ENCODE data around the gene ACTG2. TPM values are rescaled to one million over a fixed set of nuclear protein-coding genes. Genes with fewer than 3 reads are reported as not detected.

Gene ACTG2
- total RNA-seq, 4 donors from 2014 or later: 394 to 3,499 (median 729) TPM

DNA sequence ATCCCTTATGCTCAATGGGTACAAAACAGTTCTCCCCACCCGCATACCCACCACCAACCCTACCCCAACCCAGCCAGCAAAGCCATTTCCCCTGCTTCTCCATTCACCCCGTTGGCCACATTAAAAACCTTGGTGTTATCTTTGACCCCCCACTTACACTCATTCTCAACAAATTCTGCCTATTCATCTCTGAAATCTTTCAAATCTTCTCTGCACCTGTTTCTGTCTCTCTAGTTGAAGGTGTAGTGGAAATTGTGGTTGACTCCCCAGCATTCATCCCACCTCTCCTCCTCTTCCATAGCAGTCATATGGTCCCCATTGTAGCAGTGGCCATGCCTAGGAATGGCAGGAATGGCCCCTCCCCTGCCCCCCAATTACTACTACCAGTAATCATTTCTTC is 71.4 kb downstream of the ACTG2 start:
- H3K9me3 ChIP-seq: no peaks in the 10 kb centered on the region
- H3K36me3 ChIP-seq: peaks cover 0 to 6% (median 2%) of the 10 kb centered on the region in 4 donors
- H3K4me3 ChIP-seq: no peak overlapping the region
- no peak overlapping the region for H3K27ac ChIP-seq
- no peaks in the 10 kb centered on the region for H3K27me3 ChIP-seq
- intact Hi-C loops (cut with DNase I; ENCODE audit: low total_unique reads) (no loop called here), in situ Hi-C loops (cut with MboI; ENCODE audit: low pct_ligation_motif_present in 1 of 4, low pct_unique_long_range_greater_than_20kb in 1 of 4, low sequenced_read_pairs in 3 of 4) (no loop called here)
- no peak for TF ChIP-seq POLR2A (IDR thresholded peaks at IDR 0.05)
- TF ChIP-seq EP300 (IDR thresholded peaks at IDR 0.05; ENCODE audit: low read depth): no peak
- TF ChIP-seq, protein P1, sequence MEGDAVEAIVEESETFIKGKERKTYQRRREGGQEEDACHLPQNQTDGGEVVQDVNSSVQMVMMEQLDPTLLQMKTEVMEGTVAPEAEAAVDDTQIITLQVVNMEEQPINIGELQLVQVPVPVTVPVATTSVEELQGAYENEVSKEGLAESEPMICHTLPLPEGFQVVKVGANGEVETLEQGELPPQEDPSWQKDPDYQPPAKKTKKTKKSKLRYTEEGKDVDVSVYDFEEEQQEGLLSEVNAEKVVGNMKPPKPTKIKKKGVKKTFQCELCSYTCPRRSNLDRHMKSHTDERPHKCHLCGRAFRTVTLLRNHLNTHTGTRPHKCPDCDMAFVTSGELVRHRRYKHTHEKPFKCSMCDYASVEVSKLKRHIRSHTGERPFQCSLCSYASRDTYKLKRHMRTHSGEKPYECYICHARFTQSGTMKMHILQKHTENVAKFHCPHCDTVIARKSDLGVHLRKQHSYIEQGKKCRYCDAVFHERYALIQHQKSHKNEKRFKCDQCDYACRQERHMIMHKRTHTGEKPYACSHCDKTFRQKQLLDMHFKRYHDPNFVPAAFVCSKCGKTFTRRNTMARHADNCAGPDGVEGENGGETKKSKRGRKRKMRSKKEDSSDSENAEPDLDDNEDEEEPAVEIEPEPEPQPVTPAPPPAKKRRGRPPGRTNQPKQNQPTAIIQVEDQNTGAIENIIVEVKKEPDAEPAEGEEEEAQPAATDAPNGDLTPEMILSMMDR (IDR thresholded peaks at IDR 0.05): no peak
- no peak for DNase-seq
- H3K4me1 ChIP-seq: no peaks in the 10 kb centered on the region
- 90 to 93% methylated on average over 2 of the region's 2 CpGs for WGBS, 2 donors (ENCODE audit: low coverage in 1 of 2)

DNA sequence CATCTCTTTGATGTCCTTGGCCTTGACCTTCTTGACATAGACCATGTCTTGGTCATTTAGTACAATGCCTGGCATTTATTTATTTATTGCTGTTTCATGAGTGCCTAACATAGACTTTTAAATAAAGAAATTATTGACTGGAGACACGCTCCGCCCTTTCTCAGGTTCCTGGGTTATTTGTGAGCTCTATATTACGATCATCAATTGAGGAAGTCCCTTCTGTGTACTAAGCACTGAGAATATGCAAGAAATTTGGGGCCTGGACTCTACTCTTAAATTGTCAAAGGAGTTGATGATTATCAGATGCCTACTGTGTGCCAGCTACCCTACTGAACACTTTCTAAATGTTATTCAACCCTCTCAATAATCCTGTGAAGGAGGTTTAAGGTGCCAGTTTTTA is 72.2 kb downstream of the ACTG2 start:
- intact Hi-C loops (cut with DNase I; ENCODE audit: low total_unique reads): no loop called here
- 88 to 89% methylated on average over 3 of the region's 3 CpGs for WGBS, 2 donors (ENCODE audit: low coverage in 1 of 2)

DNA sequence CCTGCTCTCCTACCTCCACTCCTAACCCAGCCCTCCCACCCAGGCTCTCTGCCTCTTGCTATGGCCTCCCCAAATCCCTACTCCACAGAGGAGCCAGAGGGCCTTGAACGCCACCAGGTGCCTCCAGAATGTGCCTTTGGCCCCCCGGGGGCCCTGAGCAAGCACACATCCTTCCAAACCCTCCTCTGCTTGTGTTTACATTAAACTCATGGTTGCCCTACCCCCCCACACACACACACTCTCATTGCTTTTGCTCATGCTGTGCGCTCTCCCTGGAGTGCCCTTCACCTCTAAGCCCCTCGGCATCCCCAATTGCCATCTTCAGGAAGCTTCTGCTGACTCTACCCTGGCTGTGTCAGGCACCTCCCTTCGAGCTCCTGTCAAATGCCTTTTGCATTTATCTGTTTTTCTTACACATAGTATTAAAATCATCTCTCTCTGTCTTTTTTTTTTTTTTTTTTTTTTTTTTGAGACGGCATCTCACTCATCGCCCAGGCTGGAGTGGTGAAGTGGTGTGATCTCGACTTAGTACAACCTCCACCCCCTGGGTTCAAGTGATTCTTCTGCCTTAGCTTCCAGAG is 75.6 kb downstream of the ACTG2 start:
- intact Hi-C loops (cut with DNase I; ENCODE audit: low total_unique reads): no loop called here
- Histone ChIP-seq H3K36me3 (no peaks in the 10 kb centered on the region), H3K27me3 (no peaks in the 10 kb centered on the region), H3K4me3 (no peak overlapping the region), H3K9me3 (no peaks in the 10 kb centered on the region), H3K4me1 (peaks cover 13 to 32% (median 22%) of the 10 kb centered on the region in 4 donors), H3K27ac (no peak overlapping the region)
- in situ Hi-C loops (cut with MboI; ENCODE audit: low pct_ligation_motif_present in 1 of 4, low pct_unique_long_range_greater_than_20kb in 1 of 4, low sequenced_read_pairs in 3 of 4): no loop called here
- no peak for TF ChIP-seq POLR2A (IDR thresholded peaks at IDR 0.05)
- no peak for TF ChIP-seq EP300 (IDR thresholded peaks at IDR 0.05; ENCODE audit: low read depth)
- TF ChIP-seq, protein P1 (IDR thresholded peaks at IDR 0.05): no peak
- no peak for TF ChIP-seq POLR2AphosphoS5 (IDR thresholded peaks at IDR 0.05)
- DNase-seq: no peak
- WGBS, 2 donors (ENCODE audit: low coverage in 1 of 2): 90 to 100% methylated on average over 3 to 8 of the region's 8 CpGs

More for the DNA sequence above, 72.2 kb downstream of the ACTG2 start:
- TF ChIP-seq POLR2AphosphoS5 (IDR thresholded peaks at IDR 0.05) (no peak), POLR2A (IDR thresholded peaks at IDR 0.05) (no peak), EP300 (IDR thresholded peaks at IDR 0.05; ENCODE audit: low read depth) (no peak)
- TF ChIP-seq, protein P1 (IDR thresholded peaks at IDR 0.05): no peak
- Histone ChIP-seq H3K36me3 (no peaks in the 10 kb centered on the region), H3K4me1 (peaks cover 0 to 3% (median under 1%) of the 10 kb centered on the region in 4 donors), H3K27ac (no peak overlapping the region), H3K4me3 (no peak overlapping the region), H3K27me3 (no peaks in the 10 kb centered on the region), H3K9me3 (no peaks in the 10 kb centered on the region)
- DNase-seq: no peak
- in situ Hi-C loops (cut with MboI; ENCODE audit: low pct_ligation_motif_present in 1 of 4, low pct_unique_long_range_greater_than_20kb in 1 of 4, low sequenced_read_pairs in 3 of 4): no loop called here

DNA sequence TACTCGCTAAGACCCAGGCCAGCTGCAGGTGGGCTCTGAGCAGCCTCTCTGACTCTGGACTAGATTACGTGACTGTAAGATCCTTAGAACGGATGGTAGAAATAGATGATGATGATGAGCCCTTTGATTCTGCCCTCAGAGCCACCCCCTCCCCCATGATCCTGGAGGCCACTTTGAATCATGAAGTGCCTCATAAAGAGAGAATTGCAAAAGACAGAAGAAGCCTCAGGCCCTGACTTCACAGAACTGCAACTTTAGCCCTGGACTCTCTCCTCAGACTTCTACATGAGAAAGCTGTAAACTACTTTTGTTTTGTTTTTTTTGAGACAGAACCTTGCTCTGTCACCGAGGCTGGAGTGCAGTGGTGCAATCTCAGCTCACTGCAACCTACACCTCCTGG is 76.5 kb downstream of the ACTG2 start:
- H3K27ac ChIP-seq: no peak overlapping the region
- H3K4me1 ChIP-seq: peaks cover 13 to 32% (median 22%) of the 10 kb centered on the region in 4 donors
- H3K9me3 ChIP-seq: no peaks in the 10 kb centered on the region
- in situ Hi-C loops (cut with MboI; ENCODE audit: low pct_ligation_motif_present in 1 of 4, low pct_unique_long_range_greater_than_20kb in 1 of 4, low sequenced_read_pairs in 3 of 4): no loop called here
- no peak overlapping the region for H3K4me3 ChIP-seq
- H3K27me3 ChIP-seq: no peaks in the 10 kb centered on the region
- TF ChIP-seq EP300 (IDR thresholded peaks at IDR 0.05; ENCODE audit: low read depth) (no peak), POLR2AphosphoS5 (IDR thresholded peaks at IDR 0.05) (no peak), POLR2A (IDR thresholded peaks at IDR 0.05) (no peak)
- TF ChIP-seq, protein P1 (IDR thresholded peaks at IDR 0.05): no peak
- H3K36me3 ChIP-seq: no peaks in the 10 kb centered on the region
- intact Hi-C loops (cut with DNase I; ENCODE audit: low total_unique reads): no loop called here
- 86% methylated on average over 2 to 4 of the region's 4 CpGs for WGBS, 2 donors (ENCODE audit: low coverage in 1 of 2)
- DNase-seq: no peak

Small RNAs within 50 kb of the gene (small RNA-seq; reads per million reads assigned to genes)
- 0 reads per million in 4 donors for gene RNA5SP97

Other genes starting within 250 kb of the ACTG2 start
- gene TPRKB, start 155.7 kb upstream of the ACTG2 start, total RNA-seq: 10 to 100 TPM; 10.5 to 76.2 (median 36.5) TPM
- 10 to 100 TPM in 3 of 4 donors, 1 to 10 TPM in 1; 9.2 to 35.2 (median 30.8) TPM for gene DUSP11, start 112.9 kb upstream of the ACTG2 start, total RNA-seq
- not detected for gene C2orf78, start 108.8 kb upstream of the ACTG2 start, total RNA-seq
- gene STAMBP, start 64.0 kb upstream of the ACTG2 start, total RNA-seq: 1,000 to 10,000 TPM in 1 of 4 donors, 10 to 100 TPM in 3; 22.7 to 1,127 (median 37.3) TPM
- gene DGUOK, start 33.9 kb downstream of the ACTG2 start, total RNA-seq: 10 to 100 TPM; 27.3 to 49.7 (median 40.3) TPM
- gene TET3, start 91.9 kb downstream of the ACTG2 start, total RNA-seq: 10 to 100 TPM; 20.2 to 26.9 (median 22.5) TPM

All from transverse colon (tissue), 4 donors.